ENCODE measurements around the gene HSPB9.
A peak's percentile ranks its signal among the peaks of the same experiment; 100 is the strongest.

The HSPB9 gene

DNA sequence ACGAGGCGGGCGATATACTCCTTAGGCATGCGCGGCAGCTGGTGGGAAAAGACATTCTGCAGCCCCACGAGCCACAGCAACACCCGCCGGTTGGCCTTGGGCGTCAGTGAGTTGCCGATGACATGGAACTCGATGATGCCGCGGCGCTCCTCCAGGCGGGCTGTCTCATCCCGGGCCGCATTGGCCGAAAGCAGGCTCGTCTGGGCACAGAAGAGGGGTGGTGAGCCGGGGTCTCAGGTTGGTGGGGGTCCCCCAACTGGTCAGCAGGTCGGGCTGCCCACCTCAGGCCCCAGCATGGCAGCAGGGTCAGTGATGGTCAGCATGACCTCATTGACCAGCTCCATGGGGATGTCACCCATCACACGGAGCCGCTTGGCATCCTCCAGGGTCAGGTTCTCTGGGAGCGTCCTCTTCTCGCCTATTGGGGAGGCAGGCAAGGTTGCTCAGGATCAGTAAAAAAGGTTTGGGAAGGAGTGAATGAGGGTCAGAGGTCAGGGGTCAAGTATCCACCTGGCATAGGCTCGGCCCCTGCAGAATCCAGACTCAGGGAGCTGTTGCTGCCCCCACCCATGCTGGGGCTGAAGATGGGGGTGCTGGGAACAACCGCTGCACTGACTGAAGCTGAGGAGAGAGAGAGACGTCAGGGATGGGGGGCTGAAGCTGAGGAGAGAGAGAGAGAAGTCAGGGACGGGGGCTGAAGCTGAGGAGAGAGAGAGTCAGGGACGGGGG, 5.0 kb upstream of the HSPB9 start:
- H3K27ac ChIP-seq: no peak overlapping the region
- TF ChIP-seq, protein P1, sequence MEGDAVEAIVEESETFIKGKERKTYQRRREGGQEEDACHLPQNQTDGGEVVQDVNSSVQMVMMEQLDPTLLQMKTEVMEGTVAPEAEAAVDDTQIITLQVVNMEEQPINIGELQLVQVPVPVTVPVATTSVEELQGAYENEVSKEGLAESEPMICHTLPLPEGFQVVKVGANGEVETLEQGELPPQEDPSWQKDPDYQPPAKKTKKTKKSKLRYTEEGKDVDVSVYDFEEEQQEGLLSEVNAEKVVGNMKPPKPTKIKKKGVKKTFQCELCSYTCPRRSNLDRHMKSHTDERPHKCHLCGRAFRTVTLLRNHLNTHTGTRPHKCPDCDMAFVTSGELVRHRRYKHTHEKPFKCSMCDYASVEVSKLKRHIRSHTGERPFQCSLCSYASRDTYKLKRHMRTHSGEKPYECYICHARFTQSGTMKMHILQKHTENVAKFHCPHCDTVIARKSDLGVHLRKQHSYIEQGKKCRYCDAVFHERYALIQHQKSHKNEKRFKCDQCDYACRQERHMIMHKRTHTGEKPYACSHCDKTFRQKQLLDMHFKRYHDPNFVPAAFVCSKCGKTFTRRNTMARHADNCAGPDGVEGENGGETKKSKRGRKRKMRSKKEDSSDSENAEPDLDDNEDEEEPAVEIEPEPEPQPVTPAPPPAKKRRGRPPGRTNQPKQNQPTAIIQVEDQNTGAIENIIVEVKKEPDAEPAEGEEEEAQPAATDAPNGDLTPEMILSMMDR (conservative IDR thresholded peaks at IDR 0.05): no peak
- TF ChIP-seq ZFX (IDR thresholded peaks at IDR 0.05): no peak

DNA sequence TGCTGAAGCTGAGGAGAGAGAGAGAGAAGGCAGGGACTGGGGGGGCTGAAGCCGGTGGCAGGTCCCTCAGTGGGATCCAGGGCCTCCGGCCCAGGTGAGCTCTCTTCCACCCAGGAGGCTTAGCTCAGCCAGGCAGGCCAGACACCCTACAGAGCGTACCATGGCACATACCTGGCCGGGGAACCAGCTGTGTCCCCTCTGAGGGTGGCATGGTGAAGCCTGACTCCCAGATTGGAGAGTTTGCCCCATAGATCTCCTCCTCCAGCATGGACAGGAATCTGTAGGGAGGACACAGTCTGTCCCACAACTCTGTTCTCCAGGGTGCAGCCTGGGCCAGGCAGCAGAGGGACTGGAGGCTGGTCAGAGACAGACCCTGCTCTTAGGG, 4.5 kb upstream of the HSPB9 start:
- no peak overlapping the region for H3K27ac ChIP-seq
- TF ChIP-seq ZFX (IDR thresholded peaks at IDR 0.05): no peak
- TF ChIP-seq, protein P1 (conservative IDR thresholded peaks at IDR 0.05): no peak

DNA sequence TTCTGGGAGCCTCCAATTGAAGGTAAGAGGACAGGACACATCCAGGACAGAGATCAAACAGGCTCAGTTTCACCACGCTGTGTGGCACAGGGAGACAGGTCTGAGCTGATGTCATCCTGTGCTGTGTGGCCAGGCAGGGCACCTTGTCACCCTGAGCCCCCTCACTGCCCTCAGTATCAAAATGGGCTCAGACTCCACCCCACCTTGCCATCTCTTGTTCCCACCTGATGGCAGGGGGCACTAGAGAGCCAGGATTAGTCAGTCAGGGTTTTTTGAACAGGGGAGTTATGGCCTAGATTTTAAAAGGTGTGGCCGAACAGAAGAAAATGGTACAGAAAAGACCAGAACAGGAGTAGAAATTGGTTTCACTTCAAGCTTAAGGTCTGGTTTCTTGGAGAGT, 4.1 kb upstream of the HSPB9 start:
- no peak for TF ChIP-seq ZFX (IDR thresholded peaks at IDR 0.05)
- TF ChIP-seq, protein P1 (conservative IDR thresholded peaks at IDR 0.05): no peak; the same call in 1 of the 2 replicates
- H3K27ac ChIP-seq: no peak overlapping the region

DNA sequence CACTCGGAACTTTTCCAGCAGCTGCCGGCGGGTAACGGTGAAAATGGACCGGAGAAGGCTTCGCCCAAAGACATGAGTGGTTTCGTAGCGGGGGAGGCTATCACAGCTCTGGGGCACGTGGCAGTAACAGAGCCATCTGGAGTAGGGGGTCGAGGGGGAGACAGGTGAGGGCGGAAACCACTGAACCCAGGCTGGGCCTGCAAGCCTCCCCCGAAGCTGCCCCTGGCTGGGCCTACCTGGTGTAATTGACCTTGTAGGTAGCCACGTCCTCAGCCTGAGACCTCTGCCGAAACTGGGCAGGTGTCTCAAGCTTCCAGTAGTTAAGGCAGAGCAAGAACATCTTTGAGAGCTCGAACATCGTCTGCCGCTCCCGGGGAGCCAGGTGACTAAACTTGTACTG, 3.3 kb upstream of the HSPB9 start:
- H3K27ac ChIP-seq: no peak overlapping the region
- no peak for TF ChIP-seq ZFX (IDR thresholded peaks at IDR 0.05)
- TF ChIP-seq, protein P1 (conservative IDR thresholded peaks at IDR 0.05): no peak

DNA sequence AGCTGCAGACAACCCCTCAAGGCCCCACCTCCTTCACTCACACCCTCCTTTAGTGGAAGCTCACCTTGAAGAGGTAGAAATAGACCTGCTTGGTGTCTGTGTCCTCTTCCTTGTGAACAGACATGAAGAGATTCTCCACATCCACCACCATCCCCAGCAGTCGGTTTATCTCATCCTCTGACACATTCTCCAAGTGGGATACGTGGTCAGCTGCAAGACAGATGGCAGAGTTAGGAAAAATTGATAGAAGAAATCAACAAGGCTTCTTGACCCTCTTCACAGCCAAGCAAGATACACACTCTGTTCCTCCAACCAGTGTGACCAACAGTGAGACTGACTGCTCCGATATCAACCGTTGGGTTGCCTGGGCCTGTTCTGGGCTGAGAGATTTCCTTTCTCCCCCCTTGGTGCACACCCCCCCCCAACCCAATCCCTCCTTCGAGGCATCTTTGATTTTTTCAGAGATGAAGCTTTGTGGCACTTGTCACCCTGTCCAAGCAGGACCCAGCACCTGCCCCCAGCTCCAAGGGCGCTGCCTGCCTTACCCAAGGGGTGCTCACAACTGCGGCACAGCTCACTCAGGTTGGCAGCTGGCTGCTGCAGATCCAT, 2.3 kb upstream of the HSPB9 start:
- TF ChIP-seq, protein P1 (conservative IDR thresholded peaks at IDR 0.05): no peak
- no peak for TF ChIP-seq ZFX (IDR thresholded peaks at IDR 0.05)
- H3K27ac ChIP-seq: peak overlapping the region; percentile 86

DNA sequence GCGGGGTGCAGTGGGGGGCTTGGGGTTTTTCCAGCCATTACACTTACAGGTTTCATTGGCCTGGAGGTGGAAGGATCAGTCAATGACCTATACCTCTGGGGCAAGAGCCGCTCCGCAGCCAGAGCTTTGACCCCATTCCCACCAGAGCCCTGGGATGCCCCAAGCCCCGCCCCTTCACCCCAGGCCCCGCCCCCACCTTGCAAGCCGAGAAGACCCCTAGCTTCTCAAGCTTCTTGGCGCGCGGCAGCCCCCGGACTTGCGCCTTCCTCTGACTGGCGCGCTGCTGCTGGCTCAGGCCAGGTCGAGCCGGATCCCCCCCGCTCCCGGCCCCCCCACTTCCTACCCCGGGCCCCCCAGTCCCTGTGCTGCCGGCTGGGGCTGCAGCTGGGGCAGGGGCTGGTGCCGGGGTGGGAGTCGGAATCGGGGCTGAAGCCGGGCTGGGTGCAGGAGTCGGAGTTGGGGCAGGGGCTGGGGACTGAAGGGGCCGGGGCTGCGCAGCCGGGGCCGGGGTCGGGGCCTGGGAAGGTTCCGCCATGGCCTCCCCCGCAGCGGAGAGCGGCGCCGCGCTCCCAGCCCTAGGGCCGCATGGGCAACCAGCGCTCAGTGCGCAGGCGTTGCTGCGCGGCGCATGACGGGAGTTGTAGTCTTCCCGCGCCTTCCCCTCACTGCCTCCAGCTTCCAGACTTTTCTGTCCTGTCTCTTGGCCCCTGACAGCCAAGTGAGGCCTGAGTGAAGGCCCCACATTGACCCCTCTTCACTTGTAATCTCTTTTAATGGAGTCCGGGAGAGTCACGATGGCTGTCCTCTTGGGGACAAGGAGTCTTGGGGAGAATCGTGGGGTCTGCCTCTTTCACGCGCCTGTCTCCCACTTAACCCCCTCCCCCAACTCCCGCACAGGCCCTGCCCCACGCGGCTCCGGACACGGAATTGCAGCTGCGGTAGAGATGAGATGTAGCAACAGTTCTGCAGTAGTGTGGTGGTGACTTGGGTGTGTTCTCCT, 1.5 kb upstream of the HSPB9 start, which contains the start of gene KAT2A:
TSS of gene KAT2A (minus strand) at position 598 of the 1,000 bp plus-strand sequence. CDS start at position 535, 63 bp downstream.
- TF ChIP-seq, protein P1 (conservative IDR thresholded peaks at IDR 0.05): no peak
- TF ChIP-seq ZFX (IDR thresholded peaks at IDR 0.05): peak; percentile 87; the same call in 1 of the 2 replicates
- H3K27ac ChIP-seq: peak within 1 kb of the TSS; percentile 86

All from C4-2B (cell line).